NCI-H510A (cell line): Measurements from ENCODE around the gene ZKSCAN4.

Experiments
- DNase-seq: peaks from one replicate; lab custom pipeline; 2025; lab: John Stamatoyannopoulos, UW

ZKSCAN4 gene

DNA sequence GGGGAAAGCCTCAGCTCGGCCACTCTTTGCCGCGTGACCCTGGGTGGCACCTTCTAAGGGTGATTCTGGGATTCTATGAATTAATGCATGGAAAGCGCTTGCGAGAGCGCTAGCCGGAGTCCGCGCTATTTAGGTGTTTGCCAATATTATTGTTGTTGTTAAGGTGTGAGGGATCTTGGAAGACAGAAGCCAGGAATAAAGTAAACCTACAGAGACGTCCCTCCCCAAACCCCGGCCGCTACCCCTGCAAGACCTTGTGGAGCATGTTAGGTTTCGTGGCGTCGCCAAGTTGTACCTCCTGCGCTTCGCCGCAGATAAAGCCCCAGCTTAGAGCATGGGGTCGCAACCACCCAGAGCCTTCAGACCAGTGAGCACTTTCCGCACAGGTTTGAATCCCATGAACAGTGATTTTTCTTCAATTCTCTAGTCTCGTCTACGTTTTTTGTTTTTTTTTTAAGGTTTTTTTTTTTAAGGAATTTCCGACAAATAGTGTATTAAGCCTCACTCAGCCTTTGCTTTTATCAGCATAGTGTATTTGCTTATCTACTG lies 43.9 kb downstream of the ZKSCAN4 start:
- no peak for DNase-seq

DNA sequence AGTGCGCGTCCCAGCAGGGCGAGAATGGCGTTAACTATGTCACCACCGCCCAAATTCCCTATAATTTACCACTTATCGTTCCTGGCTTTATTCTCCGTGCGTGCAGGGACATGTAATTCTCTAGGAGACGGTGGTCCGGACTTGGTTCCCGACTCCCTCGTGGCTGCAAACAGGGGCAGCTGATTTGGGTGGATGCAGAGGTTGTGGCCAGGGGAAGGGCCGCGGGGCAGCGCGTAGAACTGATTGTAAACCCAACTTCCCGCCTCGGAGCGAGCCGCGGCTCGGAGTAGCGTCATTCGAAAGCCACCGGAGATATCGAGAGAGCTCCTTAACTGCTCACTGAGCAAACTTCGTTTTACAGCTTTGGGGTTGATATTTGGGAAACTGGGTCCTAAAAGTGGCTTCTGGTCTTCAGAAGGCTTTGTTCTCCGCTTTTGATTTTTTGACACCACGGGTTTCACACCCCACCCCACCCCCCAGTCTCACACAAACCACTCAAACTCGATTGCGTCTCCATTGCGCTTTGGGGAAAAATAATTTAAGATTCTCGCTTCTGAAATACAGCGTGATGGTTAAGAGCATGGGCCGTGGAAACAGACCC lies 44.5 kb downstream of the ZKSCAN4 start:
- DNase-seq = no peak

DNA sequence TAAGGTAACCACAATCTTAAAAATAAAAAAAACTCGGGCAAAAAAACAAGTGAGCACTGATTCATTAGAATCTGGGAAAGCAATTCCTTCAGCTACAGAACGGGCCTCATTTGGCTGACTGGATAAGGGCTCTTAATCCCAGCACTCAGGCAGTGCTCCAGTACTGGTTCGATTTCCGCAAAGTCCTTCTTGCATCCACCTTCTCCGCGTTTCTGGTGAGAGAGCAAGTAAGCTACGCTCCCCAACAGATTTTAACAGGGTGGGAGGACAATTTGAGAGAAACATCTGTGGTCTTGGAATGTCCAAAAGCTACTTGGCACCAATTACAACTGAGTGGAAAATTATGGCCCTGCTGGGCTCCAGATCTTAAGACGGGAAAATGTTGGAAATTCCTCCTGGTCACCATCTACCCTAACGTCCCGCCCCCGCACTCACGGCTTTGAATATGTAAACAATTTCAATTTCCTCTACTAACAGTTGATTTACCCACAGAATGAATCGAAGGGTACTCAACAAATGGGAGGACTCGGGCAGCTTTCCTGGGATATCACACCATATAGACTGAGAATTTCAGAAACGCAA lies 45.0 kb downstream of the ZKSCAN4 start:
- no peak for DNase-seq

DNA sequence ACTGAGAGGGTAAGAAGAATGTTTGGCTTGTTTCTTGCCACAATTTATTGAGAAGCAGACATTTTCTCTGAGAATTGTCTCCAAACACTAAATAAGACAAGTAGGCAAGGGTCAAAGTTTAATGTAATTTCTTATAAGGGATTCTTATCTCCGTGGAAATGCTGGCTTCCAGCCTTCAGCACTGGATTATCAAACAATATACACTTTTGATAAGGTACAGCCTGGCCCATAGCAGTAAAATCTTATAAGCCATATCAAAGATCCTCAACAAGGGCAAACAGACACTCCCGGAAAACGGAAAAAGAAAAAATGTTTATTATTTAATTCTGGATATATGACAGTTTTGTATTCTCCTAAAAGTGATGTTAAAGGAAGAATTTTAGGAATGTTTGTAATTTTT lies 45.5 kb downstream of the ZKSCAN4 start:
- no peak for DNase-seq

DNA sequence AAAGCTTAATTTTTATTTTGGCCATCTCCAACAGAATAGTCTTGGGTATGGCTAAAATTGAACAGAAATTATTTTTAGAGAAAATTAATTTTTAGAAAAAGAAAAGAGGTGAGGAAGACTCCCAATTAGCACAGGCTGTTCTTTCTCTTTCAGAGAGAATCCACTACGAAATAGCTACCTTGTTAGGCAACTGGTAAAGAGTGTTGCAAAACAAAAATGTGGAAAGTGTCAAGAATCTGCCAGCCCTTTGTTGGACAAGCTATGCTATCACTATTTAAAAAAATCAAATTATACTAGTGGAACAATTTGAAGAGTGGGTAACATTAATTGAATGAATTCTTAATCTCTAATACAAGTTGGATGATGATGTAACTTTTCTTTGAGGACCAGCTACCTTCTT lies 46.2 kb downstream of the ZKSCAN4 start:
- no peak for DNase-seq

DNA sequence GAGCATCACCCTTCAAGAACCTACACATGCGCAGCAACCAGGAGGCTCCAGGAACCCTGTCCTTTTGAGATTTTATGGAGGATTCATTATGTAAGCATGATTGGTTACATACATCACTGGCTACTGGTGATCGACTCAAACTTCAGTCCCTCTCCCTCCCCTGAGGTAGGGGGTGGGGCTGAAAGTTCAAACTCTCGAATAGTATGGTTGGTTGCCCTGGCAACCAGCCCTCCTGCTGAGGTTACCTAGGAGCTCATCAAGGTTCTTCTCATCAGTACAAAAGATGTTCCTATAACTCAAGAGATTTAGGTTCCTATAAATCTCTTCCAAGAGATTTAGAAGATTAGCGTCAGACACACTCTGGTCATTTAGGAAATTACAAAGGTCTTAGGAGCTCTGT lies 48.9 kb downstream of the ZKSCAN4 start:
- no peak for DNase-seq

DNA sequence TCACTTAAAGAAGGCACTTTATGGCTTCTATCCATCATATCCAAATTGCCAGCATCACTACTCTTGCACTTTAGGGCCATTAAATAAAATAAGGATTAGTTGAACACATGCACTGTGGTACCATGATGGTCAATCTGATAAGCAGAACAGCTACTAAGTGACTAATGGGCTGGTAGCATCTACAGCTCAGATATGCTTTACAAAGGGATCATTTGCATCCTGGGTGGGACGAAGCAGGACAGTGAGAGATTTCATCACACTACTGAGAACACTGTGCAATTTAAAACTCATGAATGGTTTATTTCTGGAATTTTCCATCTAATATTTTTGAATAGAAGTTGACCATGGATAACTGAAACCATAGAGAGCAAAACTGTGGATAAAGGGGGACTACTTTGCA lies 52.0 kb downstream of the ZKSCAN4 start:
- no peak for DNase-seq
